CD14-positive monocyte (primary cell): ENCODE measurements around the gene MTMR3. TPM values are rescaled to one million over a fixed set of nuclear protein-coding genes. Genes with fewer than 3 reads are reported as not detected.

Experiments used
- DNase-seq, 3 donors: peaks; one replicate each; pipeline ENCODE4 v3.0.0-alpha.2; 2011 to 2022
- H2AFZ ChIP-seq: 2 replicates; pipeline ENCODE4 v1.6.0; 2012; ENCODE audit warnings: mild to moderate bottlenecking, low read depth, low read length, inconsistent platforms; ENCODE audit not compliant: insufficient read depth, poor library complexity, severe bottlenecking
- H3K27ac ChIP-seq, 2 donors: 1 replicate in 1 of 2; 2 replicates in 1 of 2; pipeline ENCODE4 v1.5.1; 2012 to 2013; ENCODE audit warnings: low read length in 2 of 2, control low read depth in 1 of 2, inconsistent platforms in 1 of 2, low read depth in 1 of 2, mild to moderate bottlenecking in 1 of 2
- H3K27me3 ChIP-seq, 2 donors: one replicate each; pipeline versions ENCODE4 v1.6.0 to v1.6.1; 2011 to 2013; ENCODE audit warnings: low read length in 2 of 2; ENCODE audit not compliant: control insufficient read depth in 2 of 2, insufficient read depth in 2 of 2
- H3K36me3 ChIP-seq, 2 donors: replicated peaks in 1 of 2; 1 replicate in 1 of 2; 2 replicates in 1 of 2; pipeline versions ENCODE4 v1.5.1 to v1.6.1; 2012 to 2013; ENCODE audit warnings: low read length in 2 of 2, control low read depth in 1 of 2, inconsistent platforms in 1 of 2, mild to moderate bottlenecking in 1 of 2; ENCODE audit not compliant: insufficient read depth in 2 of 2, control insufficient read depth in 1 of 2
- H3K4me1 ChIP-seq, 2 donors: 1 replicate in 1 of 2; 2 replicates in 1 of 2; pipeline versions ENCODE4 v1.5.1 to v1.6.1; 2012 to 2013; ENCODE audit warnings: low read length in 2 of 2, control low read depth in 1 of 2, inconsistent platforms in 1 of 2, mild to moderate bottlenecking in 1 of 2, moderate library complexity in 1 of 2; ENCODE audit not compliant: insufficient read depth in 2 of 2, control insufficient read depth in 1 of 2
- H3K4me2 ChIP-seq: replicated peaks from 2 replicates; pipeline ENCODE3; 2012; ENCODE audit warnings: low read length, moderate library complexity, mild to moderate bottlenecking; ENCODE audit not compliant: poor library complexity, severe bottlenecking; ENCODE audit errors: extremely low read depth
- H3K4me3 ChIP-seq, 3 experiments: fragments of 200-600 bp in 1 of 3; sonication (generic) in 1 of 3; replicated peaks in 1 of 3; 1 replicate in 2 of 3; 2 replicates in 1 of 3; pipeline ENCODE4 v1.5.1; 2011 to 2013; ENCODE audit warnings: low read length in 3 of 3, mild to moderate bottlenecking in 3 of 3, control low read depth in 2 of 3, low read depth in 2 of 3, inconsistent platforms in 1 of 3, moderate library complexity in 1 of 3
- H3K79me2 ChIP-seq: 2 replicates; pipeline ENCODE4 v1.6.0; 2012; ENCODE audit warnings: mild to moderate bottlenecking, control low read depth, inconsistent platforms, low read length, moderate library complexity; ENCODE audit not compliant: insufficient read depth
- H3K9ac ChIP-seq: 2 replicates; pipeline ENCODE4 v1.6.0; 2017; ENCODE audit warnings: low read length, mild to moderate bottlenecking; ENCODE audit not compliant: insufficient read depth, poor library complexity, severe bottlenecking
- H3K9me3 ChIP-seq, 2 donors: replicated peaks in 1 of 2; 1 replicate in 1 of 2; 2 replicates in 1 of 2; pipeline versions ENCODE4 v1.5.1 to v1.6.1; 2012 to 2013; ENCODE audit warnings: low read length in 2 of 2, control low read depth in 1 of 2; ENCODE audit not compliant: control insufficient read depth in 1 of 2, insufficient read depth in 1 of 2
- H4K20me1 ChIP-seq: 2 replicates; pipeline ENCODE4 v1.6.0; 2012; ENCODE audit warnings: mild to moderate bottlenecking, low read length, control low read depth, moderate library complexity; ENCODE audit not compliant: insufficient read depth
- H3K27ac Mint-ChIP-seq, 7 donors: one replicate each; pipeline ENCODE4 v1.8.0; 2020; ENCODE audit warnings: mild to moderate bottlenecking in 7 of 7, mixed read lengths in 7 of 7, moderate library complexity in 6 of 7, inconsistent platforms in 2 of 7
- H3K27me3 Mint-ChIP-seq, 3 donors: one replicate each; pipeline ENCODE4 v1.8.0; 2021 to 2022; ENCODE audit warnings: low read depth in 3 of 3, mild to moderate bottlenecking in 3 of 3, mixed read lengths in 3 of 3, moderate library complexity in 3 of 3, inconsistent platforms in 1 of 3
- H3K36me3 Mint-ChIP-seq, 2 donors: one replicate each; pipeline ENCODE4 v1.8.0; 2020; ENCODE audit warnings: mixed read lengths in 2 of 2, inconsistent platforms in 1 of 2, mild to moderate bottlenecking in 1 of 2
- H3K4me1 Mint-ChIP-seq: one replicate; pipeline ENCODE4 v1.8.0; 2020; ENCODE audit warnings: mild to moderate bottlenecking, mixed read lengths
- H3K4me3 Mint-ChIP-seq, 2 donors: one replicate each; pipeline ENCODE4 v1.8.0; 2020; ENCODE audit warnings: mild to moderate bottlenecking in 2 of 2, mixed read lengths in 2 of 2, moderate library complexity in 1 of 2
- H3K9me3 Mint-ChIP-seq, 7 donors: one replicate each; pipeline ENCODE4 v1.8.0; 2020 to 2022; ENCODE audit warnings: mixed read lengths in 7 of 7, mild to moderate bottlenecking in 6 of 7, moderate library complexity in 6 of 7, inconsistent platforms in 2 of 7
- CTCF ChIP-seq: fragments of 200-600 bp; IDR thresholded peaks from one replicate; pipeline ENCODE4 v1.8.0; 2022; ENCODE audit warnings: antibody characterized with exemption, mild to moderate bottlenecking
- WGBS: methylation state at CpG from one replicate; pipeline ENCODE4 v1.1.5; 2013; ENCODE audit warnings: missing lambda C conversion rate; ENCODE audit not compliant: insufficient coverage; 5-methylcytosine and 5-hydroxymethylcytosine counted together
- intact Hi-C, 2 donors: fragments of 100-400 bp; cut with micrococcal nuclease; formaldehyde crosslinking; loops; one replicate each; pipeline versions ENCODE4 v1.15.0 to v1.15.1; 2023
- polyA plus RNA-seq, 3 donors: library from polyadenylated mRNA; depleted of rRNA in 1 of 3; unstranded in 2 of 3; stranded (reverse) in 1 of 3; fragments of 300-500 nt in 2 of 3; fragments of >200 nt in 1 of 3; fragmentation: Illumina TruSeq in 2 of 3; gene quantifications; 1 replicate in 2 of 3; 2 replicates in 1 of 3; pipeline ENCODE4 v1.2.3, GENCODE V29; 2012 to 2021

Gene MTMR3
- polyA plus RNA-seq, 3 donors: 23.4 to 86.1 (median 30.2) TPM

DNA sequence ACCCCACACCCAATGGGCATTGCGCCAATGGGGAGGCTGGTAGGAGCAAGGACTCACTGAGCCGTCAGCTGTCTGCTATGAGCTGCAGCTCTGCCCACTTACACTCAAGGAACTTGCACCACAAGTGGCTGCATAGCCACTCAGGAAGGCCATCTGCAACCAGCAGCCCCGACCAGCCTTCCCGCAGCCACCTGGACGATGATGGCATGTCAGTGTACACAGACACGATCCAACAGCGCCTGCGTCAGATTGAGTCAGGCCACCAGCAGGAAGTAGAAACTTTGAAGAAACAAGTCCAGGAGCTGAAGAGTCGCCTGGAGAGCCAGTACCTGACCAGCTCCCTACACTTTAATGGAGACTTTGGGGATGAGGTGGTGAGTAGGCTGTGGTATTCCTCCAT lies 137.5 kb downstream of the MTMR3 start:
- 95% methylated on average over 7 of the region's 9 CpGs for WGBS
- H3K9ac ChIP-seq: no peak overlapping the region
- no peak overlapping the region for H3K4me2 ChIP-seq
- Mint-ChIP-seq H3K4me3 (no peak overlapping the region), H3K27ac (peak overlapping the region in 1 of 7 donors; percentile 6), H3K36me3 (peaks cover 98% of the 10 kb centered on the region in 2 donors), H3K9me3 (peaks cover 0 to 3% (median 0%) of the 10 kb centered on the region in 7 donors), H3K27me3 (peaks cover 0 to 2% (median 0%) of the 10 kb centered on the region in 3 donors), H3K4me1 (no peaks in the 10 kb centered on the region)
- peak overlapping the region in 1 of 2 donors; percentile 31 for H3K27ac ChIP-seq
- H3K4me3 ChIP-seq: no peak overlapping the region
- H3K4me1 ChIP-seq: no peaks in the 10 kb centered on the region
- TF ChIP-seq CTCF: no peak
- H4K20me1 ChIP-seq: peaks cover 98% of the 10 kb centered on the region
- no peak for DNase-seq
- no peaks in the 10 kb centered on the region for H3K79me2 ChIP-seq
- intact Hi-C loops: no loop called here
- H3K27me3 ChIP-seq: no peaks in the 10 kb centered on the region
- H3K36me3 ChIP-seq: peaks cover 99 to 100% of the 10 kb centered on the region in 2 donors
- H2AFZ ChIP-seq: no peak overlapping the region
- H3K9me3 ChIP-seq: no peaks in the 10 kb centered on the region

DNA sequence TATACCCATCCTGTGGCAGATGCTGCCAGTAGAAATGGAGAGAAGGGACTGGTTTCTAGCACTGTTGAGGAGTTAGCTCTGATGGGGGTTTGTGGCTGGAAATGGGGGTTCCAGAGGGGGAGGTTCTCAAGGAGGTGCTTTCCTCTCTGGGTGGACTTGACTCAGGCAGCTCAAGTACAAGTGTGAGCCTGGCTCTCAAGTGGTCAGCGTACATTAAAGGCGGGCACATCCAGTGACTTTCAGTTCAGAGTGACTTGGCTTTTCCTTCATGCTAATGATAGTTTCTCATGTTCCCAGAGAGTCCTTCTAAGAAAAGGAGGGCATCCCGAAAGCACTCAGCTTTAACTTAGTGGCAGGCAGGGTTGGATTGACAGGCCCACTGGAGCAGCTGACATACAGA lies 138.4 kb downstream of the MTMR3 start:
- no peak overlapping the region for H3K4me3 Mint-ChIP-seq
- intact Hi-C loops: no loop called here

More for the DNA sequence above, 138.4 kb downstream of the MTMR3 start:
- peaks cover 98% of the 10 kb centered on the region in 2 donors for H3K36me3 Mint-ChIP-seq
- peaks cover 0 to 3% (median 0%) of the 10 kb centered on the region in 7 donors for H3K9me3 Mint-ChIP-seq
- H4K20me1 ChIP-seq: peaks cover 99% of the 10 kb centered on the region
- H3K36me3 ChIP-seq: peaks cover 99 to 100% of the 10 kb centered on the region in 2 donors
- no peaks in the 10 kb centered on the region for H3K4me1 ChIP-seq
- H3K4me1 Mint-ChIP-seq: no peaks in the 10 kb centered on the region
- H3K27ac Mint-ChIP-seq: peak overlapping the region in 2 of 7 donors; percentile 28 to 35
- no peaks in the 10 kb centered on the region for H3K9me3 ChIP-seq
- H3K79me2 ChIP-seq: no peaks in the 10 kb centered on the region
- H2AFZ ChIP-seq: no peak overlapping the region
- no peak overlapping the region for H3K4me3 ChIP-seq
- no peaks in the 10 kb centered on the region for H3K27me3 Mint-ChIP-seq
- H3K4me2 ChIP-seq: no peak overlapping the region
- TF ChIP-seq CTCF: no peak
- no peak overlapping the region for H3K9ac ChIP-seq
- H3K27me3 ChIP-seq: no peaks in the 10 kb centered on the region
- no peak overlapping the region for H3K27ac ChIP-seq
- DNase-seq: no peak
- WGBS: 100% methylated on average over 2 of the region's 3 CpGs
